ENCODE data around the gene EGFR.

DNA sequence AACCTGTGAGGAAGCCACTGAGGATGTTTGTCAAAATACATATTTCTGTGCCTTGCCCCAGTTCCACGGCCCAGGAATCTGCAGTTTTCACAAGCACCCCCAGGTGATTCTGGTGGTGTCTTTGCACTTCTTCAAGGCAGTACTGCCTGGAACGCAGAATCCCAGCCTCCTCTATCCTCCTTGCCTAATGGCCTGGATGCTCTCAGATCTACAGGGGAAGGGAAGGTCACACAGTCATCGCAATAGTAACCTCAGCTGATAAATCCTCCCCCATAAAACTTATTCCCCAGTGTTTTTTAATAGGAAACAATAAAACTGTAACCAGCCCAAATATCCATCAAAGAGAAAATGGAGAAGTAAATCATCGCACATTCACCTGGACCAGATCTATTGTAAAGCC lies 78.3 kb downstream of the EGFR start:
- TF ChIP-seq, protein P1, sequence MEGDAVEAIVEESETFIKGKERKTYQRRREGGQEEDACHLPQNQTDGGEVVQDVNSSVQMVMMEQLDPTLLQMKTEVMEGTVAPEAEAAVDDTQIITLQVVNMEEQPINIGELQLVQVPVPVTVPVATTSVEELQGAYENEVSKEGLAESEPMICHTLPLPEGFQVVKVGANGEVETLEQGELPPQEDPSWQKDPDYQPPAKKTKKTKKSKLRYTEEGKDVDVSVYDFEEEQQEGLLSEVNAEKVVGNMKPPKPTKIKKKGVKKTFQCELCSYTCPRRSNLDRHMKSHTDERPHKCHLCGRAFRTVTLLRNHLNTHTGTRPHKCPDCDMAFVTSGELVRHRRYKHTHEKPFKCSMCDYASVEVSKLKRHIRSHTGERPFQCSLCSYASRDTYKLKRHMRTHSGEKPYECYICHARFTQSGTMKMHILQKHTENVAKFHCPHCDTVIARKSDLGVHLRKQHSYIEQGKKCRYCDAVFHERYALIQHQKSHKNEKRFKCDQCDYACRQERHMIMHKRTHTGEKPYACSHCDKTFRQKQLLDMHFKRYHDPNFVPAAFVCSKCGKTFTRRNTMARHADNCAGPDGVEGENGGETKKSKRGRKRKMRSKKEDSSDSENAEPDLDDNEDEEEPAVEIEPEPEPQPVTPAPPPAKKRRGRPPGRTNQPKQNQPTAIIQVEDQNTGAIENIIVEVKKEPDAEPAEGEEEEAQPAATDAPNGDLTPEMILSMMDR (conservative IDR thresholded peaks at IDR 0.05 in 1 of 2, IDR thresholded peaks at IDR 0.05 in 1 of 2; ENCODE audit: extremely low read depth in 1 of 2, insufficient read depth in 1 of 2, low read depth in 1 of 2, low read length in 2 of 2) = no peak
- TF ChIP-seq EZH2 (IDR thresholded peaks at IDR 0.05; ENCODE audit: borderline replicate concordance, low read length) = no peak

Data from mammary epithelial cell (primary cell).